Measurements from ENCODE around the gene IRAK4. TPM values are rescaled to one million over a fixed set of nuclear protein-coding genes. Genes with fewer than 3 reads are reported as not detected.

The IRAK4 gene
- total RNA-seq = 14.9 and 21.5 TPM in 2 replicates

DNA sequence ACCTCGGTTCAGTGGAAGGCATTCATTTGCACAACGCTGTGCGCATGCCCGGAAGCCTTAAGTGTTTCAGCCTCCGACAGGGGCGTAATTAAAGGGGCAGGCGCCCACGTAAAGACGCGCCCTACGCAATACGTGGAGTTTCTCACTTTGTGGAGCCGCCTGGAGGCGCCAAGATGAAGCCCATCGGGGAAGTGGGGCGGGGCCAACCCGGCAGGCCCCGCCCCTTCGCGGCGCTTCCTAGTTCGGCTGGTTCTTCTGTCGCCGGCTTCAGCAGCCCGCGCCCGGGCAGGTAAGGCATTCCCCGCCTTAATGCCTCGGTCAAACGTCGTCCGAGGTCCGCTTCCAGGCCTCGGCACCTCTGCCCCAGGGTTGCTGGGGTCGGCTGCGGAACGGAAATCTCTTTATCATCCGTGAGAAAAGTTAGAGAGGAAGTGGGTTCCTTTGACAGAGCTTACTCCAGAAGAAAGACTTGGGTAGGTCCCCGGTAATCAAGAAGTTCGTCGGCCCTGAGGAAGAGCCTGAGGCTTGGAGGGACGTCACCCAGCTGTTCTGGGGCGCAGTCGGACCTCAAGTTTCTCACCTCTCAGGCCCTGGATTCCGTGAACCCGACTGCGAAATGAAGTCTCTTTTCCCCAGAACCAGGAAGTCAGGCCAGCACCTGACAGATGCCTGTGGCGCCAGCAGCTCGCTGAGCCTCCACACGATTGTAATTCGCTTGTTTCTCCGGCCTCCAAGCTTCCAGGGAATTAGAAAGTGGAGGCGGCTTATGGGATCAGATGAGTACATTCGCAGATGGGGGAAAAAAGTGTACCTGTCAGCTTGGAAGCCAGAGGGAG lies at the start of gene IRAK4, which contains the start of gene PUS7L:
IRAK4 (plus strand) TSS at position 224 of the 836 bp plus-strand sequence. CDS start 9,161 bp downstream, outside the sequence.
PUS7L (minus strand) TSS at position 63 of the 836 bp plus-strand sequence. CDS start 3,545 bp downstream, outside the sequence.

GRCh38 chr12:43805860-43806736 lies 47.3 kb downstream of the IRAK4 start, which contains the start of gene TWF1:
Gene TWF1 (minus strand): TSS chr12:43806317. CDS start chr12:43806245, 72 bp downstream.

GRCh38 chr12:43835656-43836474 lies 77.1 kb downstream of the IRAK4 start, which contains the start of gene TMEM117:
Gene TMEM117 (plus strand): TSS chr12:43836081.

Other genes with a start within 250 kb of the IRAK4 start
- gene ADAMTS20, start 206.7 kb upstream of the IRAK4 start, total RNA-seq = not detected in 2 replicates
- gene PUS7L, start 161 bp upstream of the IRAK4 start, total RNA-seq = 9.7 and 14.3 TPM in 2 replicates
- 111 and 146 TPM in 2 replicates for gene TWF1, start 47.4 kb downstream of the IRAK4 start, total RNA-seq
- 3.0 and 7.2 TPM in 2 replicates for gene TMEM117, start 77.1 kb downstream of the IRAK4 start, total RNA-seq

Data from bronchus fibroblast of lung (primary cell).